ENCODE data around the gene ACTR1A. TPM values are rescaled to one million over a fixed set of nuclear protein-coding genes. Genes with fewer than 3 reads are reported as not detected.

The ACTR1A gene
- polyA plus RNA-seq, 1 donor (not counting 4 experiments of a cell fraction or from before 2014, with no cell fraction given) = 162 TPM

DNA sequence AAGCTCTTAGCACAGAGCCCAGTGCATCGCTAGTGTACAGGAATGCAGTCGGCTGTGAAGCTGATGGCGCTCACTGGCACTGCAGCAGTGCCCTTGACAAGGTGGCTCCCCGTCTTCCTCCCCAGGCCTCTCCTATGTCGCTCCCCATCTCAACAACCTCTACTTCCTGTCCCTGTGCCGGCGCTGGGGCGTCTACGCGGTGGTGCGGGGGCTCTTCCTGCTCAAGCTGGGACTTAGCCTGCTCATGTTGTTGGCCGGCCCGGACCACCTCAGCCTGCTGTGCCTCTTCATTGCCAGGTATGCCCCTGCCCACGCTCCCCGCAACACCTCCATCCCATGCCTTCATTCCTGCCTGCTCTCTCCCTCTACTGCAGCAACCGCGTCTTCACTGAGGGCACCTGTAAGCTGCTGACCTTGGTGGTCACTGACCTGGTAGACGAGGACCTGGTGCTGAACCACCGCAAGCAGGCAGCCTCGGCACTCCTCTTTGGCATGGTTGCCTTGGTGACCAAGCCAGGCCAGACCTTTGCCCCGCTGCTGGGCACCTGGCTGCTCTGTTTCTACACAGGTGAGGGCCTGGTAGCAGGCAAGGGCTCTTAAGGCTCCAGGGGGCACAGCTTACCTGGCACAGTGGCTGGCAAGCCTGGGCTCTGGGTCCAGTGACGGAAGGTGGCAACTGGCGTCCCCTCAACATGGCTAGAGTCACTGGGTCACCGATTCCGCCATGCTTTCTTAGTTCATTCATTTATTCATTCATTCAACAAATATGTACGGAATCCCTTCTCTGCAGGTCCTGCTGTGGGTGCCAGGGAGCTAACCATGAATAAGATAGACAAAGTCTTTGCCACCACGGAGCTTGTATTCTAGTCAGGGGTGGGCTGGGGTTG, 28.8 kb downstream of the ACTR1A start:
- Histone ChIP-seq H3K36me3 (ENCODE audit: control insufficient read depth in 2 of 2, extremely low read depth in 1 of 2, insufficient read depth in 2 of 2, low read length in 2 of 2) (peaks cover 0 to 4% of the 10 kb centered on the region in 2 experiments), H3K4me3 (ENCODE audit: control insufficient read depth in 2 of 3, extremely low read depth in 1 of 3, insufficient read depth in 2 of 3, low read depth in 1 of 3, low read length in 3 of 3) (no peak overlapping the region), H3K4me1 (ENCODE audit: control insufficient read depth, extremely low read depth, insufficient read depth, low read length) (no peaks in the 10 kb centered on the region), H3K79me2 (ENCODE audit: control insufficient read depth, insufficient read depth, low read length) (no peaks in the 10 kb centered on the region), H2AFZ (ENCODE audit: control insufficient read depth, low read length) (no peak overlapping the region), H3K27me3 (ENCODE audit: control insufficient read depth, extremely low read depth, insufficient read depth, low read length) (no peaks in the 10 kb centered on the region), H3K9me3 (ENCODE audit: control insufficient read depth, low read depth, low read length) (no peaks in the 10 kb centered on the region), H4K20me1 (ENCODE audit: control insufficient read depth, extremely low read depth, insufficient read depth, low read length) (no peaks in the 10 kb centered on the region), H3K9ac (ENCODE audit: control insufficient read depth, extremely low read depth, insufficient read depth, low read length) (no peak overlapping the region), H3K4me2 (ENCODE audit: control insufficient read depth, extremely low read depth, insufficient read depth, low read depth, low read length) (no peak overlapping the region), H3K9me1 (ENCODE audit: control insufficient read depth, extremely low read depth, insufficient read depth, low read length) (no peaks in the 10 kb centered on the region), H3K27ac (ENCODE audit: control insufficient read depth, insufficient read depth, low read length) (no peak overlapping the region)
- DNase-seq (ENCODE audit: low read depth, low spot score) = no peak
- TF ChIP-seq, protein P1, sequence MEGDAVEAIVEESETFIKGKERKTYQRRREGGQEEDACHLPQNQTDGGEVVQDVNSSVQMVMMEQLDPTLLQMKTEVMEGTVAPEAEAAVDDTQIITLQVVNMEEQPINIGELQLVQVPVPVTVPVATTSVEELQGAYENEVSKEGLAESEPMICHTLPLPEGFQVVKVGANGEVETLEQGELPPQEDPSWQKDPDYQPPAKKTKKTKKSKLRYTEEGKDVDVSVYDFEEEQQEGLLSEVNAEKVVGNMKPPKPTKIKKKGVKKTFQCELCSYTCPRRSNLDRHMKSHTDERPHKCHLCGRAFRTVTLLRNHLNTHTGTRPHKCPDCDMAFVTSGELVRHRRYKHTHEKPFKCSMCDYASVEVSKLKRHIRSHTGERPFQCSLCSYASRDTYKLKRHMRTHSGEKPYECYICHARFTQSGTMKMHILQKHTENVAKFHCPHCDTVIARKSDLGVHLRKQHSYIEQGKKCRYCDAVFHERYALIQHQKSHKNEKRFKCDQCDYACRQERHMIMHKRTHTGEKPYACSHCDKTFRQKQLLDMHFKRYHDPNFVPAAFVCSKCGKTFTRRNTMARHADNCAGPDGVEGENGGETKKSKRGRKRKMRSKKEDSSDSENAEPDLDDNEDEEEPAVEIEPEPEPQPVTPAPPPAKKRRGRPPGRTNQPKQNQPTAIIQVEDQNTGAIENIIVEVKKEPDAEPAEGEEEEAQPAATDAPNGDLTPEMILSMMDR (optimal IDR thresholded peaks at IDR 0.05 in 1 of 3, IDR thresholded peaks at IDR 0.05 in 1 of 3, conservative IDR thresholded peaks at IDR 0.05 in 1 of 3; ENCODE audit: extremely low read depth in 1 of 3, insufficient read depth in 2 of 3, low read length in 3 of 3) = no peak
- no peak for TF ChIP-seq EZH2 (IDR thresholded peaks at IDR 0.05; ENCODE audit: low read length)
- dilution Hi-C loops (cut with MboI; ENCODE audit: extremely low pct_ligation_motif_present, low sequenced_read_pairs) = no loop called here
- no peak for FAIRE-seq

DNA sequence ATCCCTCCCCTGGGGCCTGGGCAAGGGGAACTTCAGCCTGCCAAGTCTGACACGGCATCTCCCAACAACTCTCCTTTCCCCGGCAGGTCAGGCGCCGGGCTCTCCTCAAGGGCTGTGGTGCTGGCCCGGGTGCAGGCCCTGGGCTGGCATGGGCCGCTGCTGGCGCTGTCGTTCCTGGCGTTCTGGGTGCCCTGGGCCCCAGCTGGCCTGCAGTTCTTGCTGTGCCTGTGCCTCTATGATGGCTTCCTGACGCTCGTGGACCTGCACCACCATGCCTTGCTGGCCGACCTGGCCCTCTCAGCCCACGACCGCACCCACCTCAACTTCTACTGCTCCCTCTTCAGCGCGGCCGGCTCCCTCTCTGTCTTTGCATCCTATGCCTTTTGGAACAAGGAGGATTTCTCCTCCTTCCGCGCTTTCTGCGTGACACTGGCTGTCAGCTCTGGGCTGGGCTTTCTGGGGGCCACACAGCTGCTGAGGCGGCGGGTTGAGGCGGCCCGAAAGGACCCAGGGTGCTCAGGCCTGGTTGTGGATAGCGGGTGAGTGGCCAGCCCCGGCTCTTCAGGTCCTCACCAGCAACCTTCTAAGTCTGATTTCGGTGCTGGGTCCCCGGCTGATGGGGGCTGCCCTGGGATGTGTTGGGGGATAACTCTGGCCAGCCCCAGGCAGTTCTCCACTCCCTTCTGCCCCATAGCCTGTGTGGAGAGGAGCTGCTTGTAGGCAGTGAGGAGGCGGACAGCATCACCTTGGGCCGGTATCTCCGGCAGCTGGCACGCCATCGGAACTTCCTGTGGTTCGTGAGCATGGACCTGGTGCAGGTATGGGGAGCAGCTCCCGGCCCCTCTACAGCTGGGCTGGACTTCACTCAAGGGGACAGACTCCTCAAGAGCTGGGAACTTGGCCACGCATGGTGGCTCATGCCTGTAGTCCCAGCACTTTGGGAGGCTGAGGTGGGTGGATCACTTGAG, 31.6 kb downstream of the ACTR1A start:
- no peak overlapping the region for H3K9ac ChIP-seq (ENCODE audit: control insufficient read depth, extremely low read depth, insufficient read depth, low read length)
- no peaks in the 10 kb centered on the region for H3K9me3 ChIP-seq (ENCODE audit: control insufficient read depth, low read depth, low read length)
- dilution Hi-C loops (cut with MboI; ENCODE audit: extremely low pct_ligation_motif_present, low sequenced_read_pairs) = no loop called here
- TF ChIP-seq EZH2 (IDR thresholded peaks at IDR 0.05; ENCODE audit: low read length) = no peak
- TF ChIP-seq, protein P1 (optimal IDR thresholded peaks at IDR 0.05 in 1 of 3, IDR thresholded peaks at IDR 0.05 in 1 of 3, conservative IDR thresholded peaks at IDR 0.05 in 1 of 3; ENCODE audit: extremely low read depth in 1 of 3, insufficient read depth in 2 of 3, low read length in 3 of 3) = no peak
- H3K4me3 ChIP-seq (ENCODE audit: control insufficient read depth in 2 of 3, extremely low read depth in 1 of 3, insufficient read depth in 2 of 3, low read depth in 1 of 3, low read length in 3 of 3) = no peak overlapping the region
- peaks cover 0 to 1% of the 10 kb centered on the region in 2 experiments for H3K36me3 ChIP-seq (ENCODE audit: control insufficient read depth in 2 of 2, extremely low read depth in 1 of 2, insufficient read depth in 2 of 2, low read length in 2 of 2)
- no peaks in the 10 kb centered on the region for H3K27me3 ChIP-seq (ENCODE audit: control insufficient read depth, extremely low read depth, insufficient read depth, low read length)
- H3K27ac ChIP-seq (ENCODE audit: control insufficient read depth, insufficient read depth, low read length) = no peak overlapping the region
- H2AFZ ChIP-seq (ENCODE audit: control insufficient read depth, low read length) = no peak overlapping the region
- H3K9me1 ChIP-seq (ENCODE audit: control insufficient read depth, extremely low read depth, insufficient read depth, low read length) = no peaks in the 10 kb centered on the region
- H3K79me2 ChIP-seq (ENCODE audit: control insufficient read depth, insufficient read depth, low read length) = no peaks in the 10 kb centered on the region
- no peaks in the 10 kb centered on the region for H3K4me1 ChIP-seq (ENCODE audit: control insufficient read depth, extremely low read depth, insufficient read depth, low read length)
- no peak overlapping the region for H3K4me2 ChIP-seq (ENCODE audit: control insufficient read depth, extremely low read depth, insufficient read depth, low read depth, low read length)
- no peaks in the 10 kb centered on the region for H4K20me1 ChIP-seq (ENCODE audit: control insufficient read depth, extremely low read depth, insufficient read depth, low read length)
- no peak for DNase-seq (ENCODE audit: low read depth, low spot score)
- no peak for FAIRE-seq

Data from keratinocyte (primary cell).